ENCODE measurements around the gene DRC3.

GRCh38 chr17:17979778-17980177 lies 7.1 kb downstream of the DRC3 start:
- TF ChIP-seq, protein P1, sequence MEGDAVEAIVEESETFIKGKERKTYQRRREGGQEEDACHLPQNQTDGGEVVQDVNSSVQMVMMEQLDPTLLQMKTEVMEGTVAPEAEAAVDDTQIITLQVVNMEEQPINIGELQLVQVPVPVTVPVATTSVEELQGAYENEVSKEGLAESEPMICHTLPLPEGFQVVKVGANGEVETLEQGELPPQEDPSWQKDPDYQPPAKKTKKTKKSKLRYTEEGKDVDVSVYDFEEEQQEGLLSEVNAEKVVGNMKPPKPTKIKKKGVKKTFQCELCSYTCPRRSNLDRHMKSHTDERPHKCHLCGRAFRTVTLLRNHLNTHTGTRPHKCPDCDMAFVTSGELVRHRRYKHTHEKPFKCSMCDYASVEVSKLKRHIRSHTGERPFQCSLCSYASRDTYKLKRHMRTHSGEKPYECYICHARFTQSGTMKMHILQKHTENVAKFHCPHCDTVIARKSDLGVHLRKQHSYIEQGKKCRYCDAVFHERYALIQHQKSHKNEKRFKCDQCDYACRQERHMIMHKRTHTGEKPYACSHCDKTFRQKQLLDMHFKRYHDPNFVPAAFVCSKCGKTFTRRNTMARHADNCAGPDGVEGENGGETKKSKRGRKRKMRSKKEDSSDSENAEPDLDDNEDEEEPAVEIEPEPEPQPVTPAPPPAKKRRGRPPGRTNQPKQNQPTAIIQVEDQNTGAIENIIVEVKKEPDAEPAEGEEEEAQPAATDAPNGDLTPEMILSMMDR (conservative IDR thresholded peaks at IDR 0.05; ENCODE audit: low read depth, low read length), result no peak
- TF ChIP-seq EZH2 (IDR thresholded peaks at IDR 0.05; ENCODE audit: borderline replicate concordance, low read depth, low read length, poor library complexity, severe bottlenecking), result no peak
